ENCODE measurements around the gene QSOX2.

QSOX2 gene

GRCh38 chr9:136235709-136236455, 9.7 kb downstream of the QSOX2 start:
- no peak for DNase-seq

GRCh38 chr9:136235171-136235570, 10.4 kb downstream of the QSOX2 start:
- DNase-seq: no peak

GRCh38 chr9:136234597-136234996, 11.0 kb downstream of the QSOX2 start:
- DNase-seq: no peak

- DNase-seq: no peak
These were observed 11.7 kb downstream of the QSOX2 start for GRCh38 chr9:136233868-136234267.

GRCh38 chr9:136233411-136233810, 12.2 kb downstream of the QSOX2 start:
- no peak for DNase-seq

- DNase-seq: no peak
These were observed 12.6 kb downstream of the QSOX2 start for GRCh38 chr9:136232969-136233368.

DNA sequence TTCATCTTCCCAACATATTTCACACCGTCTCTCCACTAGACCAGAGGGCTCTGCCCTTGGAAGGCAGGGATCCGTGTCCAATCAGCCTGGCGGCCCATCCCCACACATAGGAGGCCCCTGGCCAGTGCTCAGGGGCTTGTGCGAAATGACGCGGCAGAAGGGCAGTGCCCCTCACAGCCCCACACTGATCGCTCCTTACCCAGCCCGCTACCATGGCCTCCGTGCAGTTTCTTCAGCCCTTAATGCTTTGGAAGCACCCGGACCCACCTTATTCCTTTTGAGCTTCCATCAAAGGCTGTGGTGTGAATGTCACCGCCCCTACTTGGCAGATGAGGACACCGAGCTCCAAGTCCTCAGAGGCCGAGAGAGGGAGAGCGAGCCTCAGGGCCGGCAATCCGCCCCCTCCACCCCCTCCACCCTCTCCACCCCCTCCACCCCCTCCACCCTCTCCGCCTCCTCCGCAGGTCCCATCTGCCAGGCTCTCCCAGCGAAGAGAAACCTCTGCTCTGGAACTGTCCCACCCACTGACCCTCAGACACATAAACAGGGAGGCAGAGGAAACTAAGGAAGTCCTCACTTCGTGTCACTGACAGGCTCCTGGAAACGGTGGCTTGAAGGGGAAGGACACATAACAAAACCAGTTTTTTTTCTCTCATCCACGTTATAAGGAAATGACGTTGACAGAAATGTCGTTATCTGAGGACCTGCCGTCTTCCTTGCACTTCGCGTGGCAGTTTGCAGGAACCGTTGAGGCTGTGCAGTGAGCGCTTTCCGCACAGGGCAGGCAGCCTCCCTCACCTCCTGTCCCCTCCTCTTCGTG, 13.9 kb downstream of the QSOX2 start:
- DNase-seq: no peak

- no peak for DNase-seq
These were observed 14.8 kb downstream of the QSOX2 start for GRCh38 chr9:136230773-136231172.

GRCh38 chr9:136230365-136230764, 15.2 kb downstream of the QSOX2 start:
- no peak for DNase-seq

DNA sequence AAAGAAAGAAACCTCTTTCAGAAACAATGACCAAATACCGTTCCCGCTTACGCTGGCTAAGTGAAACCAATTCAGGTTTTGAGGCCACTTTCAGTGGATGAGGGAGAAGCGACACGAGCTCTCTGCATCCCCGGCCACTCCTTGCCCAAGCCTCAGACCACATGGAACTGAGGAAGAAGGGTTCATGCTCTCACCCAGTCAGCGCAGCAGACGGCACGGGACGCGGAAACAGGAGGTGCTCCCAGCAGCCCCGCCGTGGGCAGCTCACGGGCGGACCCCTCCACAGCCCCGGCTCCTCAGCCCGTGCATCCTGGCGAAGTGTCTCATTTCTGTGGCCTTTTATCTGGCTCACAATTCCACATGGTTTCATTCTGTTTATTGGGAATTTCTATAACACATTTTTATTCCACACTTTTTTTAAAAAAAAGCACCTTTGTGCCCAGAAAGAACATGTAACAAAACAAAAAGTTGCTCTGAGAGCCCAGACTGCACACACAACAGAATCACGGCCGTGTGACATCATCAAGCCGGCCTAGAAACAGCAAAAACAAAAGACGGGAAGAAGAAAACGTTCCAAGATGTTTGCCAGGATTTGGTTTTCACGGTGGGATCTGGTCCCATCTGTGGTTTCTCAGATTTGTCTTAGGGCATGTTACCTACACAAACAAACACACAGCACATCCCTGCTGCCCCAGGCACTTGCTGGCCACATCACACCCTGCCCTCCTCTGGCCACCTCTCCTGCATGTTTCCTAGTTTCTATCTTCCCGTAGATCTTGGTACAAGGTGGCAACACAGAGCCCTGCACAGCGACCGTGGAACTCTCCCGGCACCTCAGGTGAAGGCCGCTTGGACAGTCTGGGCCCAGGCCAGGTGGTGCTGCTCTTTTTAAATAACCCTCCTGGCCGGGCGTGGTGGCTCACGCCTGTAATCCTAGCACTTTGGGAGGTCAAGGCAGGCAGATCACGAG, 16.2 kb downstream of the QSOX2 start:
- DNase-seq: no peak

GRCh38 chr9:136228107-136228875, 17.3 kb downstream of the QSOX2 start:
- DNase-seq: no peak

DNA sequence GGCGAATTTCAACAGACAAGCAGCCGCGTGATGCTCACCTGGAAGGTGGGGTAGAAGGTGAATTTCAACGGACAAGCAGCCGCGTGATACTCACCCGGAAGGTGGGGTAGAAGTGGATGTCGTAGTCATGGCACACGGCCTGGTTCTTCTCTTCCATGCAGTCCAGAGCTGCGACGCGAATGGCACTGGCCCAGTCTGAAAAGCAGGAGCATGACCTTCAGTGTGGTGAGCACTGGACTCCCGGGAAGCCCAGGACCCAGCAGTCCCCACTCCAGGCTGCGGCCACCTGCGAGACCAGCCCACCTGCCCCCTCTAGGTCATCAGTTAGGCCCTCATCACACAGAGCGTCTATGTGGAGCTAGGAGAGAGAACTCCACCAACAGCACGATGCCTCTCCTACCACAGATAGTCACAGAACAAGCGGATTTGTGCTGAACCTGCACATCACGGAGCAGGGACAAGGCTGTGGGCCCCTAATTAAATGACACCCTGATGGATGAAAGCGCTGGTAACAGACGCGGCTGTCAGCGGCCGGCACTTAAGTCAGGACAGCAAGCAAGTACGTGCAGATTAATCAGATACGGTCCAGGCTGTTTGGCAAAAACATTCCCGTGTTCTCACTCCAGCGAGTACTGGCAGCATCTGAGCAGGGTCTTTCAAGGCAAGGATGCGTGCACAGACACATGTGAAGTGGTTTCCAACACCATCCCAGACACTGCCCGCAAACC, 18.8 kb downstream of the QSOX2 start:
- no peak for DNase-seq

DNA sequence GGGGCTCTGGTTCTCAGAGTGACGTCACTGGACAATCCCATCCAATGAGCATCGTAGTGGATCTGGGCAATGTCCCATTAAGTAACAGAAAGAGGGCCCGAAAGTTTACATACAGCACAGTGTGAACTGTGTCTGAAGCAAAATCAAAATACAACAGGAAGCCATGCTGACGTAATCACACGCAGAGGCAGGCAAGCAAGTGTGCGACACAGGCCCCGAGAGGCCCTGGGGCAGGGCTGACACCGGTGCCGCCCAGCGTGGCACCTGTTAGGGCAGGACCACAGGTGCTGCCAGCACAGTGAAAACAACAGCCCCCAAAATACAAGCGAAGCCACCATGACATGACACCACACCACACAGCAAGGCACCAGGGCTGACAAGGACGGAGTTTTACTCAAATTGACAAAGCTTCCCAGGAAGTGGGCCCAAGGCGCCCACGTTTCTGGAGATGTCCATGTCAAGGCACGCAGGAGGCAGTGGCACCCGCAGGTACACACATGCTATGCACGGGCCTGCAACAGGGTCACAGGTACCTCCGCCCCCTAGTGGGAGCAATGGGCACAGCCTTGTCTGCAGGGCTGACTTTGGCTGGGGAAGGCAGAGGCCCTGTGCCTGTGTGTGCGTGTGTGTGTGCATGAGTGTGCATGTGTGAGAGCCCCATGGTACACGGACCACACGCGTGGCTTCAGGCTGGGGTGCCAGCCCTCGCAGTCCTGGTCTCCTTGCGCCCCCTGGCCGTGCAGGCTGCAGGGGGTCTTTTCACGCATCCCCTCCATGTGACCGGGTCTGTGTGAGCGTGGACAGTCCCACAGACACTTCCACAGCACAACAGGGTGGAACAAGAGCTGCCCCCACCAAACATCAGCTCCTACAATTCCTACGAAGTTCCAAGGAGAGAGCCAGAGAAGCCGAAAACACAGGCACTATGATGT, 19.6 kb downstream of the QSOX2 start:
- DNase-seq: peak; percentile 70

- no peak for DNase-seq
These were observed 20.3 kb downstream of the QSOX2 start for GRCh38 chr9:136225366-136225747.

- DNase-seq: no peak
These were observed 21.6 kb downstream of the QSOX2 start for GRCh38 chr9:136223871-136224640.

GRCh38 chr9:136222906-136223285, 22.7 kb downstream of the QSOX2 start:
- DNase-seq: no peak

GRCh38 chr9:136222166-136222905, 23.3 kb downstream of the QSOX2 start:
- no peak for DNase-seq

DNA sequence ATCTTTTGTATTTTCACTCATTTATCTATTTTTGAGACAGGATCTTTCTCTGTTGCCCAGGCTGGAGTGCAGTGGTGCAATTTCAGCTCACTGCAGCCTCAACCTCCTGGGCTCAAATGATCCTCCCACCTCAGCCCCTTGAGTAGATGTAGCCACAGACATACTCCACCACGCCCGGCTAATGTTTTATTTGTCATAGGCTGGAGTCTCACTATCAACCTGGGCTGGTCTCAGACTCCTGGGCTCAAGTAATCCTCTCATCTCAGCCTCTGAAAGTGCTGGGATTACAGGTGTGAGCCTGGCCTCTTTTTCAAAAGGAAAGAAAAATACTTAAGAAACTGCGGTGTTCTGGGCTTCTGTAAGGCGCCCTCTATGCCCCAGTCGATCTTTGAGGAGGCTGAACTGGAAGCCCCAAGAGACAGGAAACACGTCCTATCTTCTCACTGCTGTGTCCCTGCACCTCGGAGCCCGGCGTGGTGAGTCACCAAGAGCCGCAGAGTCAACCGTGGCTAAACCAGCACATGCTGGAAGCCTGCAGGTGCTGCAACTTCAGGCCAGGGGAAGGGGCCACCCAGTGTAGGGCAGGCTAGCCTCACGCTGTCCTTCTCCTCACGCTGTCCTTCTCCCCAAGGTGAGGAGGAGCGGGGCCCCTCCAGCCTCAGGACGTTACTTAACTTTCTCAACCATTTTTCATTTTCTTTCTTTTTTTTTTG, 25.4 kb downstream of the QSOX2 start:
- no peak for DNase-seq
